GM23338 (cell line): ENCODE measurements around the gene TRPV5. TPM values are rescaled to one million over a fixed set of nuclear protein-coding genes. Genes with fewer than 3 reads are reported as not detected.

ENCODE experiments used
- ATAC-seq: fragments of 200-7000 bp; cut with Tn5 transposase; 3 replicates; pipeline ENCODE4 v1.9.1; 2020
- DNase-seq: peaks from one replicate; pipeline ENCODE4 v3.0.0-alpha.2; 2015; ENCODE audit warnings: low spot score
- H2AFZ ChIP-seq: fragments of 200-600 bp; sonication (generic); 2 replicates; pipeline ENCODE4 v1.8.0; 2016; ENCODE audit warnings: antibody characterized with exemption, mild to moderate bottlenecking, moderate library complexity
- H3F3A ChIP-seq: fragments of 200-600 bp; sonication (generic); replicated peaks from 2 replicates; pipeline ENCODE4 v1.8.0; 2017; ENCODE audit warnings: antibody characterized with exemption, mixed run types, low read depth
- H3K27ac ChIP-seq: fragments of 200-600 bp; sonication (generic); 2 replicates; pipeline ENCODE4 v1.6.1; 2016; ENCODE audit warnings: low read depth
- H3K27me3 ChIP-seq: fragments of 200-600 bp; sonication (generic); 2 replicates; pipeline ENCODE4 v1.8.0; 2016; ENCODE audit warnings: mild to moderate bottlenecking, mixed run types, moderate library complexity; ENCODE audit not compliant: insufficient read depth
- H3K36me3 ChIP-seq: fragments of 200-600 bp; sonication (generic); 2 replicates; pipeline ENCODE4 v1.8.0; 2016; ENCODE audit warnings: mild to moderate bottlenecking; ENCODE audit not compliant: insufficient read depth
- H3K4me1 ChIP-seq: fragments of 200-600 bp; sonication (generic); 2 replicates; pipeline ENCODE4 v1.8.0; 2016; ENCODE audit warnings: mild to moderate bottlenecking, moderate library complexity; ENCODE audit not compliant: insufficient read depth
- H3K4me2 ChIP-seq: fragments of 200-600 bp; sonication (generic); 2 replicates; pipeline ENCODE4 v1.7.1; 2017; ENCODE audit warnings: mixed run types
- H3K4me3 ChIP-seq: fragments of 200-600 bp; sonication (generic); 2 replicates; pipeline ENCODE4 v1.6.1; 2016; ENCODE audit warnings: mixed run types
- H3K79me2 ChIP-seq: fragments of 200-600 bp; sonication (generic); replicated peaks from 2 replicates; pipeline ENCODE4 v1.8.0; 2017; ENCODE audit warnings: mild to moderate bottlenecking; ENCODE audit not compliant: insufficient read depth
- H3K9me2 ChIP-seq: fragments of 200-600 bp; sonication (generic); 2 replicates; pipeline ENCODE4 v1.8.0; 2017; ENCODE audit not compliant: insufficient read depth
- H4K20me1 ChIP-seq: fragments of 200-600 bp; sonication (generic); replicated peaks from 2 replicates; pipeline ENCODE4 v1.8.0; 2017; ENCODE audit warnings: mild to moderate bottlenecking; ENCODE audit not compliant: insufficient read depth
- H3K27ac Mint-ChIP-seq: 2 replicates; pipeline ENCODE4 v1.8.0; 2020; ENCODE audit warnings: inconsistent platforms, mild to moderate bottlenecking, moderate library complexity, mixed read lengths
- H3K27me3 Mint-ChIP-seq: 3 replicates; pipeline ENCODE4 v1.8.0; 2022; ENCODE audit warnings: low read depth, mild to moderate bottlenecking, moderate library complexity, mixed read lengths, inconsistent platforms; ENCODE audit not compliant: insufficient read depth, poor library complexity
- H3K36me3 Mint-ChIP-seq: 3 replicates; pipeline ENCODE4 v1.8.0; 2021; ENCODE audit warnings: low read depth, mild to moderate bottlenecking, inconsistent platforms, moderate library complexity, mixed read lengths
- H3K4me1 Mint-ChIP-seq: 3 replicates; pipeline ENCODE4 v1.8.0; 2020; ENCODE audit warnings: mild to moderate bottlenecking, inconsistent platforms, mixed read lengths
- H3K4me3 Mint-ChIP-seq: 3 replicates; pipeline ENCODE4 v1.8.0; 2021; ENCODE audit warnings: moderate library complexity, mild to moderate bottlenecking, inconsistent platforms, mixed read lengths
- H3K9me3 Mint-ChIP-seq: 3 replicates; pipeline ENCODE4 v1.8.0; 2020; ENCODE audit warnings: moderate library complexity, mild to moderate bottlenecking, inconsistent platforms, mixed read lengths
- CREB1 ChIP-seq: fragments of 250-450 bp; sonication (Bioruptor Pico); IDR thresholded peaks from 2 replicates; pipeline ENCODE4 v1.5.0; 2020; ENCODE audit warnings: low read depth, mild to moderate bottlenecking, moderate library complexity
- CTCF ChIP-seq, 2 experiments: fragments of 200-600 bp in 1 of 2; sonication (generic) in 1 of 2; conservative IDR thresholded peaks; 2 replicates each; pipeline versions ENCODE4 v1.5.1 to v1.6.1; 2016 to 2017; ENCODE audit warnings: antibody characterized with exemption in 2 of 2, low read depth in 2 of 2, mild to moderate bottlenecking in 2 of 2, moderate library complexity in 1 of 2
- ETS1 ChIP-seq: IDR thresholded peaks from 2 replicates; pipeline ENCODE4 v1.6.1; 2016; ENCODE audit warnings: antibody characterized with exemption
- EZH2 ChIP-seq: fragments of 200-600 bp; sonication (generic); IDR thresholded peaks from one replicate; pipeline ENCODE4 v1.8.0; 2017; ENCODE audit warnings: antibody characterized with exemption, mild to moderate bottlenecking, low read depth; ENCODE audit not compliant: unreplicated experiment
- EZH2phosphoT487 ChIP-seq: fragments of 200-600 bp; sonication (generic); IDR thresholded peaks from one replicate; pipeline ENCODE4 v1.8.1; 2018; ENCODE audit warnings: antibody characterized with exemption; ENCODE audit not compliant: unreplicated experiment
- JUNB ChIP-seq: IDR thresholded peaks from one replicate; pipeline ENCODE4 v1.6.1; 2016; ENCODE audit warnings: antibody characterized with exemption; ENCODE audit not compliant: unreplicated experiment
- NANOG ChIP-seq: IDR thresholded peaks from 2 replicates; pipeline ENCODE4 v1.6.1; 2016; ENCODE audit warnings: antibody characterized with exemption, borderline replicate concordance
- POLR2AphosphoS5 ChIP-seq: IDR thresholded peaks from 2 replicates; pipeline ENCODE4 v1.6.1; 2016; ENCODE audit warnings: antibody characterized with exemption, low read depth
- REST ChIP-seq: IDR thresholded peaks from one replicate; pipeline ENCODE4 v1.6.1; 2018; ENCODE audit warnings: antibody characterized with exemption; ENCODE audit not compliant: unreplicated experiment
- STAT1 ChIP-seq: IDR thresholded peaks from one replicate; pipeline ENCODE4 v1.6.1; 2016; ENCODE audit warnings: antibody characterized with exemption; ENCODE audit not compliant: unreplicated experiment
- ZNF114 ChIP-seq: fragments of 250-450 bp; sonication (Bioruptor Pico); IDR thresholded peaks from 2 replicates; pipeline ENCODE4 v1.5.0; 2020; ENCODE audit warnings: mild to moderate bottlenecking, moderate library complexity
- ZNF331 ChIP-seq: fragments of 250-450 bp; sonication (Bioruptor Pico); IDR thresholded peaks from 2 replicates; pipeline ENCODE4 v1.5.0; 2020; ENCODE audit warnings: low read depth, mild to moderate bottlenecking, moderate library complexity
- ZNF462 ChIP-seq: fragments of 250-450 bp; sonication (Bioruptor Pico); IDR thresholded peaks from 2 replicates; pipeline ENCODE4 v1.5.0; 2020; ENCODE audit warnings: mild to moderate bottlenecking, moderate library complexity
- polyA plus RNA-seq: library from polyadenylated mRNA; unstranded; fragments of >200 nt; fragmentation: Nextera tagmentation; extraction: Ambion mirVana; gene quantifications from 2 replicates; pipeline ENCODE4 v1.2.1, GENCODE V29; 2016
- total RNA-seq: library from RNA; depleted of rRNA; stranded (reverse); fragments of >200 nt; shearing (Covaris generic); gene quantifications from 2 replicates; pipeline ENCODE4 v1.2.3, GENCODE V29; 2014

Gene TRPV5
- total and polyA plus RNA-seq, 2 experiments from 2014 or later, result not detected

GRCh38 chr7:142969183-142969582 lies 35.6 kb upstream of the TRPV5 start:
- Histone ChIP-seq H3K4me2 (no peak overlapping the region), H3K27me3 (no peaks in the 10 kb centered on the region), H3K79me2 (no peaks in the 10 kb centered on the region), H3K27ac (no peak overlapping the region), H4K20me1 (no peaks in the 10 kb centered on the region), H3K9me2 (0 out of 2 replicates have a peak, but pooled peaks cover 4% of the 10 kb centered on the region), H3K36me3 (no peaks in the 10 kb centered on the region), H3K4me1 (no peaks in the 10 kb centered on the region), H3F3A (no peaks in the 10 kb centered on the region), H3K4me3 (no peak overlapping the region), H2AFZ (no peak overlapping the region)
- Mint-ChIP-seq H3K4me3 (no peak overlapping the region), H3K36me3 (no peaks in the 10 kb centered on the region), H3K9me3 (no peaks in the 10 kb centered on the region), H3K27me3 (peaks cover 4% of the 10 kb centered on the region), H3K27ac (no peak overlapping the region), H3K4me1 (no peaks in the 10 kb centered on the region)
- TF ChIP-seq JUNB (no peak), ETS1 (no peak), STAT1 (no peak), ZNF462 (CRISPR knock-in tag) (no peak), NANOG (no peak), EZH2 (no peak), CREB1 (no peak), CTCF (conservative IDR thresholded peaks at IDR 0.05; ENCODE audit: low read depth in 2 of 2) (no peak), REST (no peak), POLR2AphosphoS5 (no peak), EZH2phosphoT487 (no peak), ZNF114 (no peak), ZNF331 (CRISPR knock-in tag) (no peak)
- DNase-seq (no peak), ATAC-seq (no peak)
